Adrenal gland (tissue), 12 donors: ENCODE measurements around the gene PEX10. TPM values are rescaled to one million over a fixed set of nuclear protein-coding genes. Genes with fewer than 3 reads are reported as not detected.

Experiments used
- DNase-seq, 7 donors: peaks; one replicate each; pipeline ENCODE4 v3.0.0-alpha.2; 2019 to 2020
- H3K27ac ChIP-seq, 5 donors: fragments of 200-600 bp; sonication (generic) in 4 of 5; 1 replicate in 3 of 5; 2 replicates in 2 of 5; pipeline versions ENCODE4 v1.5.1 to v1.8.0; 2016 to 2020; ENCODE audit warnings: mild to moderate bottlenecking in 1 of 5
- H3K27me3 ChIP-seq: fragments of 200-600 bp; 2 replicates; pipeline ENCODE4 v1.8.0; 2021
- H3K36me3 ChIP-seq, 2 donors: fragments of 200-600 bp; replicated peaks in 1 of 2; 1 replicate in 1 of 2; 2 replicates in 1 of 2; pipeline versions ENCODE4 v1.5.1 to v1.8.0; 2018 to 2022
- H3K4me1 ChIP-seq, 2 donors: fragments of 200-600 bp; replicated peaks in 1 of 2; 1 replicate in 1 of 2; 2 replicates in 1 of 2; pipeline versions ENCODE4 v1.5.1 to v1.8.0; 2018 to 2021
- H3K4me3 ChIP-seq, 4 donors: fragments of 200-600 bp; sonication (generic) in 3 of 4; one replicate each; pipeline ENCODE4 v1.5.1; 2016 to 2018
- H3K9me3 ChIP-seq, 3 donors: fragments of 200-600 bp; sonication (generic) in 1 of 3; replicated peaks in 1 of 3; 1 replicate in 2 of 3; 2 replicates in 1 of 3; pipeline versions ENCODE4 v1.5.1 to v1.8.0; 2016 to 2021
- POLR2A ChIP-seq, 2 donors: fragments of 450-650 bp; IDR thresholded peaks; one replicate each; pipeline ENCODE4 v1.6.1; 2017; ENCODE audit warnings: antibody characterized with exemption in 2 of 2, mild to moderate bottlenecking in 2 of 2, moderate library complexity in 1 of 2
- WGBS, 4 donors: extraction: QIAGEN DNeasy Blood & Tissue Kit in 2 of 4; methylation state at CpG; one replicate each; pipeline versions ENCODE4 v1.1.5 to v1.1.7; 2013 to 2017; 5-methylcytosine and 5-hydroxymethylcytosine counted together
- intact Hi-C, 2 donors: fragments of 100-400 bp; cut with DNase I; formaldehyde crosslinking; loops; one replicate each; pipeline versions ENCODE4 v1.14.1 to v1.15.0; 2022 to 2023
- polyA plus RNA-seq, 3 donors: library from polyadenylated mRNA; stranded (reverse); fragments of 200-250 nt in 2 of 3; fragments of 350-450 nt in 1 of 3; fragmentation: Illumina TruSeq in 1 of 3; extraction: RNeasy Lipid Tissue Mini Kit (QIAGEN cat#74804) in 1 of 3; gene quantifications; one replicate each; pipeline ENCODE4 v1.2.3, GENCODE V29; 2013 to 2014
- total RNA-seq, 9 donors: library from RNA; depleted of rRNA in 4 of 9; stranded (reverse); fragments of >200 nt in 4 of 9; fragments of 120-200 nt in 1 of 9; fragmentation: NEBNext Ultra II Directional in 1 of 9; extraction: Animal tissue kit (Norgen Biotek cat#: 25700) in 1 of 9; gene quantifications; one replicate each; pipeline versions ENCODE4 v1.1.0 to v1.2.4, GENCODE V29; 2013 to 2023
- TF ChIP-seq, protein P1 (sequence below), 6 experiments: fragments of 450-650 bp in 4 of 6; fragments of 200-600 bp in 2 of 6; sonication (generic) in 1 of 6; IDR thresholded peaks; 1 replicate in 5 of 6; 2 replicates in 1 of 6; pipeline versions ENCODE4 v1.5.1 to v1.8.0; 2016 to 2021; ENCODE audit warnings: antibody characterized with exemption in 6 of 6, mild to moderate bottlenecking in 2 of 6, moderate library complexity in 1 of 6
- donor health status: healthy with polysubstance abuse.
- donor health status: Bipolar disorder and iron deficiency.
- donor health status: DM: yes; HTN: yes; CAD: no.
- donor health status: DM: no; HTN: no; CAD: no.
- donor health status: DM: no; HTN: no; CAD: no.
- donor health status: DM: yes; HTN: yes; CAD: no.

Gene PEX10
- total and polyA plus RNA-seq, 12 donors = 25.3 to 81.5 (median 44.7) TPM

DNA sequence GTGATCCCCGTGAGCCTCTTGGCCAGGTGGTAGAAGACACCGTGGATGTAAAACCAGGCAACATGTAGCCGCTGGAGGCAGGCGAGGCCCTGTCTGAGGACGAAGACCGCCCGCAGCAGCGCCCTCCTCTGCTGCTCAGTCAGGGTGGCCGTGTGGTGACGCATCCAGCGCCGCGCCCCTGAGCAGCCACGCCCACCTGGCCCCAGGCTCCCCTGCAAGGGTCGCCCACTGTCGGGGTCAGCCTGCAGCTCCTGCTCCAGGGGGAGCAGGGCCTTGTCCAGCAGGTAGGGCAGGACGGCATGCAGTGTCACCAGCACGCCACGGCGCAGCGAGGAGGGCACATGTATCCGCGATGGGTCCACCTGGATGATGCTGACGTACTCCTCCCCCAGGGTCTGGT, 3.9 kb downstream of the PEX10 start:
- H3K27ac ChIP-seq = peak overlapping the region in 3 of 5 donors; percentile 23 to 76 (median 57)
- peak overlapping the region in 1 of 4 donors; percentile 0 for H3K4me3 ChIP-seq
- intact Hi-C loops = no loop called here
- peak in 2 of 7 donors; percentile 46 to 49 for DNase-seq
- no peak for TF ChIP-seq POLR2A (IDR thresholded peaks at IDR 0.05)
- TF ChIP-seq, protein P1, sequence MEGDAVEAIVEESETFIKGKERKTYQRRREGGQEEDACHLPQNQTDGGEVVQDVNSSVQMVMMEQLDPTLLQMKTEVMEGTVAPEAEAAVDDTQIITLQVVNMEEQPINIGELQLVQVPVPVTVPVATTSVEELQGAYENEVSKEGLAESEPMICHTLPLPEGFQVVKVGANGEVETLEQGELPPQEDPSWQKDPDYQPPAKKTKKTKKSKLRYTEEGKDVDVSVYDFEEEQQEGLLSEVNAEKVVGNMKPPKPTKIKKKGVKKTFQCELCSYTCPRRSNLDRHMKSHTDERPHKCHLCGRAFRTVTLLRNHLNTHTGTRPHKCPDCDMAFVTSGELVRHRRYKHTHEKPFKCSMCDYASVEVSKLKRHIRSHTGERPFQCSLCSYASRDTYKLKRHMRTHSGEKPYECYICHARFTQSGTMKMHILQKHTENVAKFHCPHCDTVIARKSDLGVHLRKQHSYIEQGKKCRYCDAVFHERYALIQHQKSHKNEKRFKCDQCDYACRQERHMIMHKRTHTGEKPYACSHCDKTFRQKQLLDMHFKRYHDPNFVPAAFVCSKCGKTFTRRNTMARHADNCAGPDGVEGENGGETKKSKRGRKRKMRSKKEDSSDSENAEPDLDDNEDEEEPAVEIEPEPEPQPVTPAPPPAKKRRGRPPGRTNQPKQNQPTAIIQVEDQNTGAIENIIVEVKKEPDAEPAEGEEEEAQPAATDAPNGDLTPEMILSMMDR (IDR thresholded peaks at IDR 0.05) = no peak
- peaks cover 0 to 44% of the 10 kb centered on the region in 2 donors for H3K36me3 ChIP-seq
- H3K27me3 ChIP-seq = no peaks in the 10 kb centered on the region
- WGBS, 4 donors = 67 to 93% (median 71%) methylated on average over 3 to 24 of the region's 24 CpGs
- H3K9me3 ChIP-seq = no peaks in the 10 kb centered on the region
- peaks cover 38 to 64% of the 10 kb centered on the region in 2 donors for H3K4me1 ChIP-seq

- no peak for DNase-seq
- Histone ChIP-seq H3K9me3 (no peaks in the 10 kb centered on the region), H3K4me3 (no peak overlapping the region), H3K27ac (peak overlapping the region in 1 of 5 donors; percentile 94), H3K27me3 (no peaks in the 10 kb centered on the region), H3K36me3 (peaks cover 0 to 49% of the 10 kb centered on the region in 2 donors), H3K4me1 (peaks cover 33 to 59% of the 10 kb centered on the region in 2 donors)
- TF ChIP-seq, protein P1 (IDR thresholded peaks at IDR 0.05) = no peak
- no peak for TF ChIP-seq POLR2A (IDR thresholded peaks at IDR 0.05)
- WGBS, 4 donors = 88 to 95% (median 94%) methylated on average over 6 to 8 of the region's 8 CpGs
- intact Hi-C loops = no loop called here
Observed at GRCh38 chr1:2407991-2408275, 4.4 kb downstream of the PEX10 start.

DNA sequence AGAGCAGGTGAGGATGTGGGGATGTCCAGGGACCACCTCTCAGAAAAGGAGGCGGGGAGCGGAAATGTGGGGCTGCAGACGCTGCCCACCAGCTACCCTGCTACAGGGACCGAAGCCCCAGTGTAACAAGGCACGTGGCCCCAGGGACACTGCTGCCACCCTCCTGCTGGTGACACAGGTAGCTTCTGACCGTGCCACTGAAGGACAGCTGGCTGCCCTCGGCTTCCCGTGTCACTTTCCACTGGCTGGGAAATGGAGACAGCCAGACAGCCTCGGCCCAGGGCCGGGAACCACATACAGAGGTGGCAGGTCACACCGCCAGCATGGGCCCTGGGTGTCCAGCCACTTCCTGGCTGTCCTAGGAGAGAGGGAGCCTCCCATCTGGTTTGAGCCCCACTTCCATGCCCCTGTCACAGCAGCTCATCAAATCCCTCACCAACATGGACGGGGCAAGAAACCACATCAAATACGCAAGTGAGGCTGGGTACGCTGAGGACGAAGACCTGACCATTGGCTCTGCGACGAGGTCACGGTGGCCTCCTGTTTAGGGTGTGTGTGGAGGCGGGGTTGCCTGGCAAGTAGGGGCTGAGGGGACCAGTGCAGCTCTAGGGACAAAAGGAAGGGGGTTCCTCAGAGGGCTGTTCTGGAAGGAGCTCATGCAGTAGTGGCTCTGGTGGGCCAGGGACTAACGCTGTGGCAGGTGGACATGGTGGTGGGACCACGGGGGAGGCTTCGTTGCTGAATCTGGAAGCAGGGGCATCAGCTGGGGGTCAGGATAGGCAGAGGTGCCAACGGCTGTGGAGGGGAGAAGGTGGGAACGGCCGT, 5.0 kb downstream of the PEX10 start:
- Histone ChIP-seq H3K4me1 (peaks cover 33 to 59% of the 10 kb centered on the region in 2 donors), H3K36me3 (peaks cover 0 to 55% of the 10 kb centered on the region in 2 donors), H3K27ac (peak overlapping the region in 2 of 5 donors; percentile 22 to 94), H3K4me3 (no peak overlapping the region), H3K27me3 (no peaks in the 10 kb centered on the region), H3K9me3 (no peaks in the 10 kb centered on the region)
- TF ChIP-seq, protein P1 (IDR thresholded peaks at IDR 0.05) = no peak
- no peak for TF ChIP-seq POLR2A (IDR thresholded peaks at IDR 0.05)
- DNase-seq = peak in 1 of 7 donors; percentile 41
- 68 to 81% (median 75%) methylated on average over 16 to 25 of the region's 25 CpGs for WGBS, 4 donors
- intact Hi-C loops = no loop called here

DNA sequence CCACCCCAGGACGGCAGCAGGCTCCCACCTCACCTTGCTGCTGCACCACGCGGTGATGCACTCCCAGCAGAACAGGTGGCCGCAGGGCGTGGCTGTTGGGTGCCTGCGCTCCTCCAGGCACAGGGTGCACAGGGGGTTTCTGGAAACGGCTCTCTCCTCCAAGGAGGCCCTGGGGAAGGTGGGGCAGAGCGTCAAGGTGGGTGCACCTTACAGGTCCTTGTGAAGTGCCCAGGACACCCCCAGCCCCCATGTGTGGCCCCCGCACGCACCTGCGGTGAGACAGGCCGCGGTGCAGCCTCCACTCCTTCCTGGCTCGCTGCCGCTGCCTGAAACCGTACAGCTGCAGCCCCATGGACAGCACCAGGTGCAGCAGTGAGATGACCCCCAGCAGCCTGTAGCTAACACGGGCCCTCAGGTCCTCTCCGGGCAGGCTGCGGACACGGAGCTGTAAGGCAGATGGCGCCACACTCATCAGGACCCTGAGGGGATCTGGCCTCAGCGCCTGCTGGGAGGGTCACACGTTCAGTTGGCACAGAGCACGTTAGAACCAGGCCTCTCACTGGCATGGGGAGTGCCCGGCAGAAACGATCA, 5.8 kb downstream of the PEX10 start:
- Histone ChIP-seq H3K4me3 (no peak overlapping the region), H3K4me1 (peaks cover 30 to 54% of the 10 kb centered on the region in 2 donors), H3K27me3 (no peaks in the 10 kb centered on the region), H3K36me3 (peaks cover 0 to 63% of the 10 kb centered on the region in 2 donors), H3K27ac (peak overlapping the region in 2 of 5 donors; percentile 22 to 94), H3K9me3 (no peaks in the 10 kb centered on the region)
- no peak for DNase-seq
- no peak for TF ChIP-seq POLR2A (IDR thresholded peaks at IDR 0.05)
- TF ChIP-seq, protein P1 (IDR thresholded peaks at IDR 0.05) = no peak
- WGBS, 4 donors = 77 to 81% (median 80%) methylated on average over 18 to 26 of the region's 26 CpGs
- intact Hi-C loops = no loop called here
